HepG2 (cell line): Measurements from ENCODE around the gene LAMB2. TPM values are rescaled to one million over a fixed set of nuclear protein-coding genes. Genes with fewer than 3 reads are reported as not detected.

ENCODE experiments used
- DNMT1 ChIP-seq: sonication (generic); formaldehyde crosslinking; IDR thresholded peaks from 2 replicates; pipeline ENCODE4 v1.5.1; 2020; ENCODE audit warnings: mild to moderate bottlenecking, missing genetic modification reagents
- EZH2 ChIP-seq: conservative IDR thresholded peaks from 2 replicates; pipeline ENCODE4 v1.6.1; 2012; ENCODE audit warnings: mild to moderate bottlenecking, low read depth, low read length, moderate library complexity
- HNRNPL ChIP-seq: fragments of 200-400 bp; formaldehyde crosslinking; IDR thresholded peaks from 2 replicates; pipeline ENCODE4 v1.6.1; 2017; ENCODE audit warnings: mild to moderate bottlenecking, low read depth, low read length
- IKZF1 ChIP-seq: fragments of 450-650 bp; IDR thresholded peaks from 2 replicates; pipeline ENCODE4 v1.7.1; 2016
- MAFG ChIP-seq: sonication (generic); formaldehyde crosslinking; IDR thresholded peaks from 2 replicates; pipeline ENCODE4 v1.5.1; 2020; ENCODE audit warnings: mild to moderate bottlenecking, missing genetic modification reagents
- NFE2 ChIP-seq: sonication (generic); formaldehyde crosslinking; IDR thresholded peaks from 2 replicates; pipeline ENCODE4 v1.4.0; 2020; ENCODE audit warnings: missing genetic modification reagents
- PITX1 ChIP-seq: sonication (generic); formaldehyde crosslinking; IDR thresholded peaks from 2 replicates; pipeline ENCODE4 v1.5.1; 2020; ENCODE audit warnings: mild to moderate bottlenecking, missing genetic modification reagents
- SETDB1 ChIP-seq: sonication (generic); formaldehyde crosslinking; IDR thresholded peaks from 2 replicates; pipeline ENCODE4 v1.5.1; 2020; ENCODE audit warnings: missing genetic modification reagents, mild to moderate bottlenecking, borderline replicate concordance
- TBP ChIP-seq: sonication (generic); formaldehyde crosslinking; IDR thresholded peaks from 2 replicates; pipeline ENCODE4 v1.5.0; 2020; ENCODE audit warnings: missing genetic modification reagents
- TBX3 ChIP-seq: fragments of 450-650 bp; IDR thresholded peaks from 2 replicates; pipeline ENCODE4 v1.6.1; 2017; ENCODE audit warnings: antibody characterized with exemption, mild to moderate bottlenecking, inconsistent platforms, borderline replicate concordance
- TRIM24 ChIP-seq: sonication (generic); formaldehyde crosslinking; IDR thresholded peaks from 2 replicates; pipeline ENCODE4 v1.8.0; 2022; ENCODE audit warnings: mild to moderate bottlenecking, missing genetic modification reagents
- ZFP82 ChIP-seq: sonication (generic); formaldehyde crosslinking; IDR thresholded peaks from 2 replicates; pipeline ENCODE4 v1.5.1; 2020; ENCODE audit warnings: mild to moderate bottlenecking, missing genetic modification reagents, borderline replicate concordance
- ZNF337 ChIP-seq: sonication (generic); formaldehyde crosslinking; IDR thresholded peaks from 2 replicates; pipeline ENCODE4 v1.5.1; 2020; ENCODE audit warnings: missing genetic modification reagents, low read depth, mild to moderate bottlenecking, borderline replicate concordance
- ZNF354B ChIP-seq: sonication (generic); formaldehyde crosslinking; IDR thresholded peaks from 2 replicates; pipeline ENCODE4 v1.8.0; 2022; ENCODE audit warnings: mild to moderate bottlenecking, missing genetic modification reagents
- ZNF589 ChIP-seq: sonication (generic); formaldehyde crosslinking; conservative IDR thresholded peaks from 2 replicates; pipeline ENCODE4 v1.8.0; 2022; ENCODE audit warnings: mild to moderate bottlenecking, moderate library complexity, missing genetic modification reagents
- polyA plus RNA-seq, 8 experiments: library from polyadenylated mRNA; depleted of rRNA in 3 of 8; stranded (reverse) in 7 of 8; unstranded in 1 of 8; fragments of >200 nt; fragmentation: Illumina TruSeq in 4 of 8; extraction: Trizol in 4 of 8; gene quantifications; 2 replicates each; pipeline versions ENCODE4 v1.2.1 to v1.2.3, GENCODE V29; 2011 to 2016; ENCODE audit warnings: low read depth in 4 of 8, missing spikeins in 1 of 8, mixed read lengths in 1 of 8; ENCODE audit not compliant: insufficient read depth in 1 of 8
- total RNA-seq, 5 experiments: library from RNA; depleted of rRNA; stranded (reverse); fragments of >200 nt; fragmentation: Illumina TruSeq; extraction: Trizol; gene quantifications; 2 replicates each; pipeline ENCODE4 v1.2.3, GENCODE V29; 2016; ENCODE audit warnings: low read depth in 1 of 5
- TF ChIP-seq, protein P1 (sequence below): sonication (generic); formaldehyde crosslinking; IDR thresholded peaks from 2 replicates; pipeline ENCODE4 v1.4.0; 2020; ENCODE audit warnings: missing genetic modification reagents
- TF ChIP-seq, protein P2 (sequence below): sonication (generic); formaldehyde crosslinking; IDR thresholded peaks from 2 replicates; pipeline ENCODE4 v1.4.0; 2020; ENCODE audit warnings: missing genetic modification reagents
- TF ChIP-seq, protein P3 (sequence below): sonication (generic); formaldehyde crosslinking; IDR thresholded peaks from 2 replicates; pipeline ENCODE4 v1.4.0; 2020; ENCODE audit warnings: mild to moderate bottlenecking, missing genetic modification reagents, borderline replicate concordance

The LAMB2 gene
- total and polyA plus RNA-seq, 2 of the 13 experiments (the other 11 are each of a cell fraction or from before 2014, with no cell fraction given), result 208 to 443 TPM

DNA sequence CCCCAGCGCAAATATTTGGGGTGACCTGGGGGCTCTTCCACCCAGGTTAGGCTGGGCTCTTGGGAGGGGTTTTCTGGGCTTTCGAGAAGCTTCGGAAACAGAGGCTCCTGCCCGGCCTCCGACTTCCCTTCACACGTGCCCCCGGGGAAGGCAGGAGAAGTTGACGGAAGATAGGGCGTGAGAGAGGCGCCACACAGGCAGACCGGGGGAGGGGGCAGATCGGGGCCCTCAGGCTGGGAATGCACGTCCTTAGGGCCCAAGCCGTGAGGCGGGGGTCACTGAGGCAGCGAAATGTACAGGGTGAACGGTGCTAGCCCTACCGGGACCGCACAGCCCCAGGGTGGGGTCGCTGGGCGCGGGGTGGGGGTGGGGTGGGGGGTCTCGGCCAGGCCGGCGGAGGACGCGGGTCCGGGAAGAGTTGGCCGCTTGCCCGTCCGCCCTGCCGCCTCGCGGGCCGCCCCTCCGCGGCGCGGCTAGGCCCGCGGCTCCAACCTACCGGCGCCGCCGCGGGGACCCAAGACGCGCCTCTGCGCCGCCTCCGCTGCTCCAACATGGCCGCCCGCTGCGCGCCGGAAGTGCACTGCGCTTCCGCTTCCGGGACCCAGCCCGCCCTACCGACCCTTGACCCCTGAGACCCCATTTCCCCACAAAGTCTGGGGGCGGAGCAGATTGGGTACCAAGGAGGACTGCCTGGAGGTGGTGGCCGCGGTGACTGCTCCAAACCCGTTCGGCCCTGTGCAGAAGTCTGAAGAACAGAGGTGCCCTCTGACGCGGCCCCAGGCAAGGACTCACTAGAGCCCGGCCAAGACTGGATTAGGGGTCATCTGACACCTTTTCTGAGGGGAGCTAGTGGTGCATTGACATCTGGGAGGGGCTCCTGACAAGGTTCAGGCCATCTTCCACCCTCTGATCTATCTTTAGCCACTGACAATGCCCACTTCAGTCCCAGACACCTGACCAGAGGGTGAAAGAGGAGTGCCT lies 33.2 kb upstream of the LAMB2 start, which contains the start of gene CCDC71 (continued):
- TF ChIP-seq ZFP82 (CRISPR knock-in tag) (no peak), DNMT1 (CRISPR knock-in tag) (no peak), PITX1 (no peak), NFE2 (CRISPR knock-in tag) (no peak), IKZF1 (no peak), MAFG (no peak), ZNF589 (no peak), EZH2 (no peak), TRIM24 (CRISPR knock-in tag) (no peak), ZNF354B (CRISPR knock-in tag) (no peak), TBX3 (no peak), ZNF337 (CRISPR knock-in tag) (no peak), HNRNPL (no peak), TBP (CRISPR knock-in tag) (no peak), SETDB1 (CRISPR knock-in tag) (no peak)
- TF ChIP-seq, protein P1, sequence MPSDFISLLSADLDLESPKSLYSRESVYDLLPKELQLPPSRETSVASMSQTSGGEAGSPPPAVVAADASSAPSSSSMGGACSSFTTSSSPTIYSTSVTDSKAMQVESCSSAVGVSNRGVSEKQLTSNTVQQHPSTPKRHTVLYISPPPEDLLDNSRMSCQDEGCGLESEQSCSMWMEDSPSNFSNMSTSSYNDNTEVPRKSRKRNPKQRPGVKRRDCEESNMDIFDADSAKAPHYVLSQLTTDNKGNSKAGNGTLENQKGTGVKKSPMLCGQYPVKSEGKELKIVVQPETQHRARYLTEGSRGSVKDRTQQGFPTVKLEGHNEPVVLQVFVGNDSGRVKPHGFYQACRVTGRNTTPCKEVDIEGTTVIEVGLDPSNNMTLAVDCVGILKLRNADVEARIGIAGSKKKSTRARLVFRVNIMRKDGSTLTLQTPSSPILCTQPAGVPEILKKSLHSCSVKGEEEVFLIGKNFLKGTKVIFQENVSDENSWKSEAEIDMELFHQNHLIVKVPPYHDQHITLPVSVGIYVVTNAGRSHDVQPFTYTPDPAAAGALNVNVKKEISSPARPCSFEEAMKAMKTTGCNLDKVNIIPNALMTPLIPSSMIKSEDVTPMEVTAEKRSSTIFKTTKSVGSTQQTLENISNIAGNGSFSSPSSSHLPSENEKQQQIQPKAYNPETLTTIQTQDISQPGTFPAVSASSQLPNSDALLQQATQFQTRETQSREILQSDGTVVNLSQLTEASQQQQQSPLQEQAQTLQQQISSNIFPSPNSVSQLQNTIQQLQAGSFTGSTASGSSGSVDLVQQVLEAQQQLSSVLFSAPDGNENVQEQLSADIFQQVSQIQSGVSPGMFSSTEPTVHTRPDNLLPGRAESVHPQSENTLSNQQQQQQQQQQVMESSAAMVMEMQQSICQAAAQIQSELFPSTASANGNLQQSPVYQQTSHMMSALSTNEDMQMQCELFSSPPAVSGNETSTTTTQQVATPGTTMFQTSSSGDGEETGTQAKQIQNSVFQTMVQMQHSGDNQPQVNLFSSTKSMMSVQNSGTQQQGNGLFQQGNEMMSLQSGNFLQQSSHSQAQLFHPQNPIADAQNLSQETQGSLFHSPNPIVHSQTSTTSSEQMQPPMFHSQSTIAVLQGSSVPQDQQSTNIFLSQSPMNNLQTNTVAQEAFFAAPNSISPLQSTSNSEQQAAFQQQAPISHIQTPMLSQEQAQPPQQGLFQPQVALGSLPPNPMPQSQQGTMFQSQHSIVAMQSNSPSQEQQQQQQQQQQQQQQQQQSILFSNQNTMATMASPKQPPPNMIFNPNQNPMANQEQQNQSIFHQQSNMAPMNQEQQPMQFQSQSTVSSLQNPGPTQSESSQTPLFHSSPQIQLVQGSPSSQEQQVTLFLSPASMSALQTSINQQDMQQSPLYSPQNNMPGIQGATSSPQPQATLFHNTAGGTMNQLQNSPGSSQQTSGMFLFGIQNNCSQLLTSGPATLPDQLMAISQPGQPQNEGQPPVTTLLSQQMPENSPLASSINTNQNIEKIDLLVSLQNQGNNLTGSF (CRISPR knock-in tag), result no peak
- TF ChIP-seq, protein P2, sequence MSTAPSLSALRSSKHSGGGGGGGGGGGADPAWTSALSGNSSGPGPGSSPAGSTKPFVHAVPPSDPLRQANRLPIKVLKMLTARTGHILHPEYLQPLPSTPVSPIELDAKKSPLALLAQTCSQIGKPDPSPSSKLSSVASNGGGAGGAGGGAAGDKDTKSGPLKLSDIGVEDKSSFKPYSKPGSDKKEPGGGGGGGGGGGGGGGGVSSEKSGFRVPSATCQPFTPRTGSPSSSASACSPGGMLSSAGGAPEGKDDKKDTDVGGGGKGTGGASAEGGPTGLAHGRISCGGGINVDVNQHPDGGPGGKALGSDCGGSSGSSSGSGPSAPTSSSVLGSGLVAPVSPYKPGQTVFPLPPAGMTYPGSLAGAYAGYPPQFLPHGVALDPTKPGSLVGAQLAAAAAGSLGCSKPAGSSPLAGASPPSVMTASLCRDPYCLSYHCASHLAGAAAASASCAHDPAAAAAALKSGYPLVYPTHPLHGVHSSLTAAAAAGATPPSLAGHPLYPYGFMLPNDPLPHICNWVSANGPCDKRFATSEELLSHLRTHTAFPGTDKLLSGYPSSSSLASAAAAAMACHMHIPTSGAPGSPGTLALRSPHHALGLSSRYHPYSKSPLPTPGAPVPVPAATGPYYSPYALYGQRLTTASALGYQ (CRISPR knock-in tag), result no peak
- TF ChIP-seq, protein P3, sequence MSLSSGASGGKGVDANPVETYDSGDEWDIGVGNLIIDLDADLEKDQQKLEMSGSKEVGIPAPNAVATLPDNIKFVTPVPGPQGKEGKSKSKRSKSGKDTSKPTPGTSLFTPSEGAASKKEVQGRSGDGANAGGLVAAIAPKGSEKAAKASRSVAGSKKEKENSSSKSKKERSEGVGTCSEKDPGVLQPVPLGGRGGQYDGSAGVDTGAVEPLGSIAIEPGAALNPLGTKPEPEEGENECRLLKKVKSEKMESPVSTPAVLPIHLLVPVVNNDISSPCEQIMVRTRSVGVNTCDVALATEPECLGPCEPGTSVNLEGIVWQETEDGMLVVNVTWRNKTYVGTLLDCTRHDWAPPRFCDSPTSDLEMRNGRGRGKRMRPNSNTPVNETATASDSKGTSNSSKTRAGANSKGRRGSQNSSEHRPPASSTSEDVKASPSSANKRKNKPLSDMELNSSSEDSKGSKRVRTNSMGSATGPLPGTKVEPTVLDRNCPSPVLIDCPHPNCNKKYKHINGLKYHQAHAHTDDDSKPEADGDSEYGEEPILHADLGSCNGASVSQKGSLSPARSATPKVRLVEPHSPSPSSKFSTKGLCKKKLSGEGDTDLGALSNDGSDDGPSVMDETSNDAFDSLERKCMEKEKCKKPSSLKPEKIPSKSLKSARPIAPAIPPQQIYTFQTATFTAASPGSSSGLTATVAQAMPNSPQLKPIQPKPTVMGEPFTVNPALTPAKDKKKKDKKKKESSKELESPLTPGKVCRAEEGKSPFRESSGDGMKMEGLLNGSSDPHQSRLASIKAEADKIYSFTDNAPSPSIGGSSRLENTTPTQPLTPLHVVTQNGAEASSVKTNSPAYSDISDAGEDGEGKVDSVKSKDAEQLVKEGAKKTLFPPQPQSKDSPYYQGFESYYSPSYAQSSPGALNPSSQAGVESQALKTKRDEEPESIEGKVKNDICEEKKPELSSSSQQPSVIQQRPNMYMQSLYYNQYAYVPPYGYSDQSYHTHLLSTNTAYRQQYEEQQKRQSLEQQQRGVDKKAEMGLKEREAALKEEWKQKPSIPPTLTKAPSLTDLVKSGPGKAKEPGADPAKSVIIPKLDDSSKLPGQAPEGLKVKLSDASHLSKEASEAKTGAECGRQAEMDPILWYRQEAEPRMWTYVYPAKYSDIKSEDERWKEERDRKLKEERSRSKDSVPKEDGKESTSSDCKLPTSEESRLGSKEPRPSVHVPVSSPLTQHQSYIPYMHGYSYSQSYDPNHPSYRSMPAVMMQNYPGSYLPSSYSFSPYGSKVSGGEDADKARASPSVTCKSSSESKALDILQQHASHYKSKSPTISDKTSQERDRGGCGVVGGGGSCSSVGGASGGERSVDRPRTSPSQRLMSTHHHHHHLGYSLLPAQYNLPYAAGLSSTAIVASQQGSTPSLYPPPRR (CRISPR knock-in tag), result peak; percentile 47; the same call in 1 of the 2 replicates
